Endometrial microvascular endothelial cells (primary cell): ENCODE results near the gene SLC26A2. TPM values are rescaled to one million over a fixed set of nuclear protein-coding genes. Genes with fewer than 3 reads are reported as not detected.

Experiments used
- in situ Hi-C: cut with HindIII; loops from 2 replicates; pipeline ENCODE4 v1.10.0; 2017; ENCODE audit warnings: low sequenced_read_pairs, low pct_unique_long_range_greater_than_20kb; ENCODE audit errors: inconsistent ontology term
- total RNA-seq: library from RNA; depleted of rRNA; stranded (reverse); fragments of >200 nt; gene quantifications from one replicate; pipeline ENCODE4 v1.2.3, GENCODE V29; 2015; ENCODE audit errors: inconsistent ontology term

SLC26A2 gene
- total RNA-seq, 1 donor from 2014 or later: 35.8 TPM

GRCh38 chr5:149954798-149955197 is 5.8 kb upstream of the SLC26A2 start:
- in situ Hi-C loops: loop anchor here (25.0 kb wide), 1 partner anchor 92 kb away; no protein-coding TSS in a partner anchor

- in situ Hi-C loops: loop anchor here (25.0 kb wide), 1 partner anchor 94 kb away; no protein-coding TSS in a partner anchor
Measured at GRCh38 chr5:149956685-149957084, 3.9 kb upstream of the SLC26A2 start.

GRCh38 chr5:149957855-149958254 is 2.7 kb upstream of the SLC26A2 start:
- in situ Hi-C loops: loop anchor here (25.0 kb wide), 1 partner anchor 96 kb away; no protein-coding TSS in a partner anchor

GRCh38 chr5:149959406-149960236 is 937 bp upstream of the SLC26A2 start:
- in situ Hi-C loops: loop anchor here (25.0 kb wide), 1 partner anchor 97 kb away; no protein-coding TSS in a partner anchor

- in situ Hi-C loops: loop anchor here (25.0 kb wide), 1 partner anchor 99 kb away; no protein-coding TSS in a partner anchor
Measured at GRCh38 chr5:149961186-149961685, 678 bp downstream of the SLC26A2 start.

GRCh38 chr5:149961957-149962409 is 1.4 kb downstream of the SLC26A2 start:
- in situ Hi-C loops: loop anchor here (25.0 kb wide), 1 partner anchor 100 kb away; no protein-coding TSS in a partner anchor

- in situ Hi-C loops: loop anchor here (25.0 kb wide), 1 partner anchor 100 kb away; no protein-coding TSS in a partner anchor
Measured at GRCh38 chr5:149962601-149963300, 2.2 kb downstream of the SLC26A2 start.

GRCh38 chr5:149963729-149964128 is 3.2 kb downstream of the SLC26A2 start:
- in situ Hi-C loops: loop anchor here (25.0 kb wide), 1 partner anchor 101 kb away; no protein-coding TSS in a partner anchor

- in situ Hi-C loops: loop anchor here (25.0 kb wide), 1 partner anchor 105 kb away; no protein-coding TSS in a partner anchor
Measured at GRCh38 chr5:149966946-149967345, 6.4 kb downstream of the SLC26A2 start.

- in situ Hi-C loops: loop anchor here (25.0 kb wide), 1 partner anchor 107 kb away; no protein-coding TSS in a partner anchor
Measured at GRCh38 chr5:149969181-149969930, 8.8 kb downstream of the SLC26A2 start.

- in situ Hi-C loops: no loop called here
Measured at GRCh38 chr5:149975409-149975808, 14.9 kb downstream of the SLC26A2 start.

- in situ Hi-C loops: no loop called here
Measured at GRCh38 chr5:149979896-149980295, 19.3 kb downstream of the SLC26A2 start.

- in situ Hi-C loops: no loop called here
Measured at GRCh38 chr5:149981206-149981605, 20.6 kb downstream of the SLC26A2 start.

- in situ Hi-C loops: no loop called here
Measured at GRCh38 chr5:149982505-149982904, 21.9 kb downstream of the SLC26A2 start.

GRCh38 chr5:149988126-149988525 is 27.6 kb downstream of the SLC26A2 start:
- in situ Hi-C loops: no loop called here

GRCh38 chr5:149990518-149991376 is 30.2 kb downstream of the SLC26A2 start:
- in situ Hi-C loops: no loop called here

GRCh38 chr5:149993471-149993870 is 32.9 kb downstream of the SLC26A2 start:
- in situ Hi-C loops: no loop called here
